ENCODE data around the gene TNRC6C. TPM values are rescaled to one million over a fixed set of nuclear protein-coding genes. Genes with fewer than 3 reads are reported as not detected.
"Not testable (repeated sequence)": the region's sequence is repeated elsewhere in the genome, so short reads cannot be mapped to it uniquely, and the experiment has no call there.

TNRC6C gene
- total RNA-seq, 2 donors from 2014 or later: 8.9 to 9.0 TPM

- no peak overlapping the region for H3K9ac ChIP-seq (ENCODE audit: low read depth in 2 of 2, low read length in 2 of 2)
These were observed 23.4 kb upstream of the TNRC6C start for GRCh38 chr17:77935121-77935571.

GRCh38 chr17:77935744-77936143, 22.8 kb upstream of the TNRC6C start:
- H3K4me3 ChIP-seq; H3K27ac ChIP-seq; H3K4me1 ChIP-seq; H3K9me3 ChIP-seq; H3K27me3 ChIP-seq; DNase-seq; H3K36me3 ChIP-seq; H3K9ac ChIP-seq (ENCODE audit: low read depth in 2 of 2, low read length in 2 of 2); intact Hi-C loops (cut with DNase I): not testable (repeated sequence)

More at GRCh38 chr17:77935121-77935571, 23.4 kb upstream of the TNRC6C start:
- no peak for DNase-seq
- Histone ChIP-seq H3K4me3 (no peak overlapping the region), H3K4me1 (no peaks in the 10 kb centered on the region), H3K36me3 (no peaks in the 10 kb centered on the region), H3K27me3 (no peaks in the 10 kb centered on the region), H3K9me3 (no peaks in the 10 kb centered on the region), H3K27ac (no peak overlapping the region)
- intact Hi-C loops (cut with DNase I): no loop called here
- TF ChIP-seq CTCF (IDR thresholded peaks at IDR 0.05): no peak

GRCh38 chr17:77936881-77937280, 21.6 kb upstream of the TNRC6C start:
- H3K9me3 ChIP-seq: no peaks in the 10 kb centered on the region
- no peak overlapping the region for H3K9ac ChIP-seq (ENCODE audit: low read depth in 2 of 2, low read length in 2 of 2)
- DNase-seq: no peak
- no peak overlapping the region for H3K4me3 ChIP-seq
- no peaks in the 10 kb centered on the region for H3K4me1 ChIP-seq
- H3K27me3 ChIP-seq: no peaks in the 10 kb centered on the region
- intact Hi-C loops (cut with DNase I): no loop called here
- H3K27ac ChIP-seq: no peak overlapping the region
- TF ChIP-seq CTCF (IDR thresholded peaks at IDR 0.05): no peak
- H3K36me3 ChIP-seq: no peaks in the 10 kb centered on the region

GRCh38 chr17:77941004-77941403, 17.5 kb upstream of the TNRC6C start:
- H3K27me3 ChIP-seq: no peaks in the 10 kb centered on the region
- H3K27ac ChIP-seq: no peak overlapping the region
- intact Hi-C loops (cut with DNase I): no loop called here
- no peaks in the 10 kb centered on the region for H3K4me1 ChIP-seq
- TF ChIP-seq CTCF (IDR thresholded peaks at IDR 0.05): no peak
- H3K9me3 ChIP-seq: no peaks in the 10 kb centered on the region
- no peak for DNase-seq
- no peak overlapping the region for H3K4me3 ChIP-seq
- H3K36me3 ChIP-seq: no peaks in the 10 kb centered on the region
- no peak overlapping the region for H3K9ac ChIP-seq (ENCODE audit: low read depth in 2 of 2, low read length in 2 of 2)

- Histone ChIP-seq H3K27ac (no peak overlapping the region), H3K36me3 (no peaks in the 10 kb centered on the region), H3K4me3 (no peak overlapping the region), H3K27me3 (no peaks in the 10 kb centered on the region), H3K4me1 (no peaks in the 10 kb centered on the region), H3K9ac (ENCODE audit: low read depth in 2 of 2, low read length in 2 of 2) (no peak overlapping the region), H3K9me3 (no peaks in the 10 kb centered on the region)
- DNase-seq: no peak
- TF ChIP-seq CTCF (IDR thresholded peaks at IDR 0.05): no peak
- intact Hi-C loops (cut with DNase I): no loop called here
These were observed 16.2 kb upstream of the TNRC6C start for GRCh38 chr17:77942112-77942988.

- no peaks in the 10 kb centered on the region for H3K9me3 ChIP-seq
- H3K36me3 ChIP-seq: no peaks in the 10 kb centered on the region
- H3K4me1 ChIP-seq: no peaks in the 10 kb centered on the region
- intact Hi-C loops (cut with DNase I): no loop called here
- no peak for DNase-seq
- H3K27me3 ChIP-seq: no peaks in the 10 kb centered on the region
- H3K9ac ChIP-seq (ENCODE audit: low read depth in 2 of 2, low read length in 2 of 2): no peak overlapping the region
- no peak overlapping the region for H3K4me3 ChIP-seq
- TF ChIP-seq CTCF (IDR thresholded peaks at IDR 0.05): no peak
- no peak overlapping the region for H3K27ac ChIP-seq
These were observed 14.5 kb upstream of the TNRC6C start for GRCh38 chr17:77943971-77944370.
